Activated effector memory CD4-positive, alpha-beta T cell treated with anti-CD3 and anti-CD28 coated beads, Interleukin-2, amount 50 U/mL, for 16 hours (primary cell): ENCODE data around the gene MDK.

ENCODE experiments used
- DNase-seq: peaks from one replicate; pipeline ENCODE4 v3.0.0-alpha.2; 2020

The MDK gene

GRCh38 chr11:46383974-46384701 is 2.7 kb downstream of the MDK start:
- no peak for DNase-seq

DNA sequence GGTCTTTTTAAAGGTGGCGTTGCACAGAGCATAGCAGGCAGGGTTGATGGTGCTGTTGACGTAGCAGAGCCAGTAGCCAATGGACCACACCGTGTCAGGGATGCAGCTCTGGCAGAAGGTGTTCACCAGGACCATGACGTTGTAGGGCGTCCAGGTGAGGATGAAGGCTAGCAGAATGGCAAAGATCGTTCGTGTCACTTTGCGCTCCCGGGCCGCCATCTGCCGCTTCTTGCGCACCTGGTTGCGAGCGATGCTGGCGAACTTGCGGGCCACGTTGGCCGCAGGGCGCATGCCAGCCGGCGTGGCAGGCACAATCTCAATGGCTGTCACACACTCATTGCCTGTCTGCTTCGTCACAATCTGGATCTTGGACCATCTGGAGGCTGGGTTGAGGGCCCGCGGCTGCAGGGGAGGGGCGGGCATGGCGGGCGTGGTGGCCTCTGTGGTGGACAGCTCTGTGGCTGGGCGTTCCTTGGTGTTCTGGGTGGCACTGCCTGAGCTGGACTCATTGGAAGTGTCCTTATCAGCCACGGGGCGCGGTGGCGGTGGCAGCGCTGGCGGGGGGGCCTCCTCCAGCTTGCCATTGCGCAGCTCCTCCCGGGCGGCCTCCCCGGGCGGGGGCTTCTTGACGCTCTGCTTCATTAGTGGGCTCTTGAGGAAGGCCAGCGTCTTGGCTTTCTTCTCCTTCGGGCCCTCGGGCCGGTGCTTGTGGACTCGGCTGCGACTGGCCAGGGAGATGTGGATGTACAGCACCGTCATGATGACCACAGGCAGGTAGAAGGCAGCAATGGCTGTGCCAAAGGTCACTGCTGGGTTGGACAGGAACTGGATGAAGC is 3.9 kb downstream of the MDK start:
- DNase-seq, result no peak

DNA sequence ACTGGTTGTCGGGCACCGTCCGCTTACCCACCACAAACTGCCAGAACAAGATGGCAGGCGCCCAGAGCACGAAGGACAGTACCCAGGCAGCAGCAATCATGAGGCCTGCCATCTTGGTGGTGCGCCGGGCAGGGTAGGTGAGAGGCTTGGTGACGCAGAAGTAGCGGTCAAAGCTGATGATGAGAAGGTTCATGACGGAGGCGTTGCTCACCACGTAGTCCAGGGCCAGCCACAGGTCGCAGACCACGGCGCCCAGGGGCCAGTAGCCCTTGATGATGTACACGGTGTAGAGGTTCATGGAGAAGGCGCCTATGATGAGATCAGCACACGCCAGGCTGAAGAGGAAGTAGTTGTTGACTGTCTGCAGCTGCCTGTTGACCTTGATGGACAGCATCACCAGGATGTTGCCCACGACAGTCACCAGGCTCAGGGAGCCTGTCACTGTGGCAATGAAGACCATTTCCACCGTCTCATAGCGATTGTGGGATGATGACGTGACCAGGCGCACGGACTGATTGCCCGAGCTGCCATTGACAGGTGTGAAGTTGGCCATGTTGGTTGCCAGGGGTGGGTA is 4.6 kb downstream of the MDK start:
- DNase-seq, result no peak

DNA sequence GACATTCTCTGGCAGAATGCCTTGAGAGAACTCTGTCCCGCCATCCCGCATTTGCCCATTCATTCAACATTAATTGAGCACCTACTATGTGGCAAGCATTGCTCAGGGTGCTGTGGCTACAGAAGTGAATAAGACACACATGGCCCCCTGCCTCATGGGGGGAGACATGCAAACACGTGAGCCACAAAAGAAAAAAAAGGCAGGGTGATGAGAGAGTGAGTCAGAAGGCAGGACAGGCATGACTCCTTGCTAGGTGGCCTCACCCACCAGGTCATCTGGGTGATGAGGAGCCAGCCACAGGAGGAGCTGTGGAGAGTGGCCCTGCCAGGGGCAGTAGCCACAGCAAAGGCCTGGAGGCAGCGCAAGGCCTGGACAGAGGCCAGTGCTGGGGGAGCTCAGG is 5.2 kb downstream of the MDK start:
- no peak for DNase-seq

DNA sequence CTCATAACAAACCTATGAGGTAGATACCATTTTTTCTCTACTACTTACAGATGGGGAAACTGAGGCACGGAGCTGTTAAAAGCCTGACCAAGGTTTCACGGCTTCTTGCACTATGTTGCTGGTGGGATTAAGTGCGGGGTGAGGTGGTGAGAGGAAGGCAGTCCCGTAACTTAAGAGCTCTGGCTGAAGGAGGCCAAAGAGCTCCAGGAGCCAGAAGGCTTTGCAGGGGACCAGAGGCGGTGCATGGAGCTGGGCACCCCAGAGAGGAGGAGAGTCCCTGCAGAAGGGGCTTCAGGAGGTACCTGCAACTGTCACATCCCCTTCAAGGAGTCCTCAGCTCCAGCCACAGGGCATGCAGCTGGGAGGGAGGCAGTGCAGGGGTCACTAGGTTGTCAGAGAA is 6.0 kb downstream of the MDK start:
- DNase-seq, result no peak

DNA sequence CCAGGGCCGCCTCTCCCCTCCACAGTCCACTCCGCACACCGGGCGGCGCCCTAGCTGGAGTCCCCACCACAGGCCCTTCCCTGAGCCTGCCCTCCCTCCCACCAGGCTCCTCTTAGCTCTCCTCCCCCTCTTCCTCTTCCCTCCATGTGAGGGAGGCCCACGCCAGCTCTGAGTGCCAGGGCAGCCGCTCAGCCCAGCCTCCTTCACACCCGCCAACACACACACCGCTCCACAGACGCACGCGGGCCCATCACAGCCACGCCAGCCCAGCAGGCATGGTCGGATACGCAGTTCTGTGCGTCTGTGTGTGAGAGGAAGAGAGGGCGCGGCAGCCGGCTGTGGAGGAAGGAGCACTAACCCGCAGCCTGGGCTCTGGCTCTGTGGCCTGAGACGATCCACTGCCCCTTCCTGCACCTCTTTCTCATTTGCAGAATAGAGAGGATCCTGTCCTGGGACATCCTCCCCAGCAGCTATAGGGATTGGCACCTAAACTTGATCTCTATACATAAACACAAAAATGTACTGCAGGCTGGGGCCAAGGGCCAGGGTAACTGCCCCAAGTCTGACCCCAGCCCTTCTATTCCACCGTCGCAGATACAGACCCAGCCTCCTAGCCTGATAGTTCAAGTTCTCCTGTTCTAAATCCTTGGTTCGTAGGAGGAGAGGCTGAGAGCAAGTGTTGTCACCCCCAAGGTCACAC is 6.6 kb downstream of the MDK start:
- no peak for DNase-seq

DNA sequence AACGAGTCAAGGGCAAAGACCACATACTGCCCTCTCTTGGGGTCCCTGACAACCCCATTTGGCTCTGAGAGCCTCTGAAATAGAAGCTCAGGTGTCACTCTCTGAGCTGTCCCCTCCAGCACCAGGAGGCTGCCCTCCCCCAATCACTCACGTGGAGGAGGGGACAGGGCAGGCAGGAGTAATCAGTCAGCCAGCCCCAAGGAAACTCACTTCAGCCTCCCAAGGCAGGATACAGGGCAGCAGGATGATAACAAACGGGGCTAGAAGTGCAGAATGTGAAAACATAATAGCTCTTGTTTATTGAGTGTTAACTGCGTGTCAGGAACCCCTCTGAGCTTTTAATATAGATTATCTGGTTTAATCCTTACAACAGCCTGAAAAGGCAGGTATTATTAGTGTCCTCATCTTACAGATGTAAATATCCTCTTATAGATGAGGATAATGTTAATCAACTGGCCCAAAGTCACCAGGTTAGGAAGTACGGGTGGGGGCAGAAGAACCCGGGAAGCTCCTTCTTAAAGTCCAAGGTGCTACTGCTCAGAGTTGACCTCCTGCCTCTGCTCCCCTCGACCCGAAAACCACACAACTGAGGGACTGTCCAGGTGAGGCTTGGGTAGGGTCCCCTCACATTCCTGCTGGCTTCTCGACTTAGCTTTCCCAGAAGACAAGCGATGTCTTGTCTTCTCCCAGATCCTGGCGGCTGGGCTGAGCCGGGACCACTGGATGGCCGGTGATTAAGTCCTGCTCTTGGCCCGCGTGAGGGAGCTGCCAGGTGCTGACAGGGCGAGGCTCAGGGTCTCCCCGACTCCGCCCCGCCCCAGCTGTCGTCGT is 7.4 kb downstream of the MDK start:
- no peak for DNase-seq

DNA sequence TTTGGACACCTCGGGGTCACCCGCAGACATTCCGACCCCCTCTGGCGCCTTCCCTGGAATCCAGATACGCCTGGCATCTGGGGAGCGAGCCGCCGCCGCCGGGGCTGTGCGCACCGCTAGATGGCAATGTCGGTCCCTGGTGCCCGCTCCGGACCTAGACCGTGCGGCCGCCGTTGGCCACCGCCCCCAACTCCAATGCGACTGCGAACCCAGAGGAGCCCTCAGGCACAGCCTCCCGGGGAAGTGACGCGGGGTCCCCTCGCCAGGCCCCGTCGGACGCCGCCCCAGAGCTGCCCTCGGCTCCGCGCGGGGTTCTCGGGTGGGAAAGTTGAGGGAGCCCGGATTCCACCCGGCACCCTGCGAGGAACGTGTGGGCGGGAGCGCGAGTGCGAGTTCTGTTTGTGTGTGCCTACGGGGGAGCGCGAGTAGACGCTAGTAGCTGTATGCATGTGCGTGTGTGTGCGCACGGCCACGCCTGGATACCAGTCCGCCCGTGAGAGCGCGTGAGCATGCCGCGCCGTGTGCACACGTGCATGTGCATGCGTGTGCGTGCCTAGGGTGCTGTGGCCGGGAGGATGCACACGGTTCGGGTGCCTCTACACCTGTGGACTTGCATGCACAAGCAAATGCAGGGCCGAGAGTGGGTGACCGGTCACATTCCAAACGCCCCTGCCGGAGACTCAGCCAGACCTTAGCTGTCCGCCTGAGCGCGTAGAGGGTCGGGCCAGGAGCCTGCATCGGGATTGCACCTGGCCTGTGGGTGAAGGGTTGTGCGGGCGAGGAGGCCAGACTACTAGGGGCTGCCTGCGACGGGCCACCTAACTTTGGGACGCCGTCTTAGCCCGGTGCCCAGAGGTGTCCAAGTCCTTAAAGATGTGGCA is 8.2 kb downstream of the MDK start:
- peak; percentile 79 for DNase-seq

DNA sequence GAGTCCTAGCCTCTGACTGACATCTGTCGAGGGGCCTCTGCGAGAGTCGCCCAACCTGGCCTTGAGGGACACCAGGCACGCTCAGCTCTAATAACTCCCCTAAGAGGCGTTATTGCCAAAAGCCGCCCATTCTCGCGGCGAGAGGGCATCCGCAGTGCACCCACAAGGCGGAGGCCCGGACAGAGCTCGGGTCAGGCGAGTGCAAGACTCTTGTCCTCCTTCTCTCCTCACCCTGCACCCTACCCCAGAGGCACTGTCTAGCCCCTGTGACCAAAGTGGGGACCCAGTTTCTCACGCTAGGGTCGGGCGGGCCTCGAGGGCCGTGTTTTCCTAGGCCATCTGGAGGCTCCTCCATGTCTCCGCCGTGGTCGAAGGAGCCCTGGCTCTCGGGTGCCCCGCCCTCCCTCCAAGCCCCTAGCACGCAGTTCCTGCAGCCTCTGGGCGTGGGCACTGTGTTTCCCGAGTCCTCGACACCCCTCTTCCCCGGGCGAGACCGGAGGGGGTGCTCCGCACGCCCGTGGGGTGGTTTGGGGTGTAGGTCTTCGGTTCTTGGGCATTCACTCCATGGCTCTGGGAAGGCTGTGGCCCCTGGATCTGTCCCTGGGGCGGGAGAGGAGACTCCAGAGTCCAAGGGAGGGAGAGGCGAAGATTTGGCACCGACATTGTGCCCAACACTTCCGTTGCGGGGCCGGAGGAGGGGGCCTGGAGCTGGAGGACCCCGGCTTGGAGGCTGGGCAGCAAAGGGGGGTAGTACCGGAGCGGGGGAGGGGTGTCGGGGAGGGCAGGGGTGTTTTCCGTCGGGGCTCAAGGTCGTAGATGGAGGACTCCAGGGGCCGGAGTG is 9.1 kb downstream of the MDK start:
- no peak for DNase-seq

DNA sequence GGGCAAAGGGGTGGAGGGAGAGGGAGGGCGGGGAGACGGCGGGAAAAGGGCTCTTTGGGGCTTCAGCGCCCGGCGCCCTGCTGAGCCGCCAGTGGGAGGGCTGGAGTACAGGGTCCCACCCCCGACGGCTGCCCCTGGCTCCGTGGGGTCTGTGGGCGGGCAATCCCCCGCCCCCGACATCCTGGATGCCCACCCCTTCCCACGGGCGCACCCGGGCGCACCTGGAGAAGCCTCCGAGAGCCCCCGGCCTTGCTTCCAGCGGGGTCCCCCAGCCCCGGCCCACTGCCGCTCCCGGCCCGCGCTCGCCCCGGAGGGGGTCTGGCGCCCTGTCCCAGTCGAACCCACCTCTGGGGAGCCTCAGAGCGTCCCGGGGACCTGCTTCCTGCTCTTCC is 9.7 kb downstream of the MDK start:
- DNase-seq, result no peak

DNA sequence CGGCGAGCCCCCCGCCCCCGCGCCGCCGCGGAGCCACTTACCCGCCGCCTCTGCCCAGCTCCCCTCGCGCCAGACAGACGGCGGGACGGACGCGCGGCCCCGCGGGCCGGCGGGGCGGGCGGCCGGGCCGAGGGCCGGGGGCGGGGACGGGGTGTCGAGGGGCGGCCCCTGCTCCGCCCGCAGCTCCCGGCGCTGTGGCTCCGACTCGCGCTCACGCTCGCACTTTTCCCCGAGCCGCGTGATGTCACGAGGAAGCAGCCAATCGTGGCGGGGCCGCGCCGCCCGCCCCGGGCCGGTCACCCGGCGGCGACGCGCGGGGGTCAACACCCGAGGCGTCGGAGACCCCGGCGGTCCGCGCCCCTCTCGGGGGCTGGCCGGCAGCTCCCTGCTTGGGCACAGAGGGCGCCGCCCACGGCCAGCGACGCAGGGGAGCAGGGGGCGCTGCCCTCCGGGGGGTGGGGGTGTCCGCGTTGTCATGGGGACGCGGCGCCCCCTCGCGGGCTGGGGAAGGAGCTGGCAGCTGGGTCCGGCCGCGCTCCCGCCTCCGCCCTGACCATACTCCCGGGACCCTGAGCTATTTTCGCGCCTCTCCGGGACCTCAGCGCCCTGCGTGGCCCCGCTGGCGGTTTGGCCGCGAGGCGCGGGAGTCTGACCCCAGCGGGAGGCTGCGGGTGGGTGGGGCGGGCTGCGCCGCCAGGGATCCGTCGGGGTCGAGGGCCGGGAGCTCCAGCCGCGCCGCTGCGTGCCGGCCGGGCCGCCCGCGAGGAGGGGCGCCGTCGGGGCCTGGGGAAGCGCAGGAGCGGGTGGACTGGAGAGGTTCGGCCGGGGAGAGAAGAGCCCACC is 10.3 kb downstream of the MDK start, which contains the start of gene CHRM4:
TSS of gene CHRM4 (minus strand) at position 199 of the 843 bp plus-strand sequence. CDS start 5,219 bp downstream, outside the sequence.
- no peak for DNase-seq

DNA sequence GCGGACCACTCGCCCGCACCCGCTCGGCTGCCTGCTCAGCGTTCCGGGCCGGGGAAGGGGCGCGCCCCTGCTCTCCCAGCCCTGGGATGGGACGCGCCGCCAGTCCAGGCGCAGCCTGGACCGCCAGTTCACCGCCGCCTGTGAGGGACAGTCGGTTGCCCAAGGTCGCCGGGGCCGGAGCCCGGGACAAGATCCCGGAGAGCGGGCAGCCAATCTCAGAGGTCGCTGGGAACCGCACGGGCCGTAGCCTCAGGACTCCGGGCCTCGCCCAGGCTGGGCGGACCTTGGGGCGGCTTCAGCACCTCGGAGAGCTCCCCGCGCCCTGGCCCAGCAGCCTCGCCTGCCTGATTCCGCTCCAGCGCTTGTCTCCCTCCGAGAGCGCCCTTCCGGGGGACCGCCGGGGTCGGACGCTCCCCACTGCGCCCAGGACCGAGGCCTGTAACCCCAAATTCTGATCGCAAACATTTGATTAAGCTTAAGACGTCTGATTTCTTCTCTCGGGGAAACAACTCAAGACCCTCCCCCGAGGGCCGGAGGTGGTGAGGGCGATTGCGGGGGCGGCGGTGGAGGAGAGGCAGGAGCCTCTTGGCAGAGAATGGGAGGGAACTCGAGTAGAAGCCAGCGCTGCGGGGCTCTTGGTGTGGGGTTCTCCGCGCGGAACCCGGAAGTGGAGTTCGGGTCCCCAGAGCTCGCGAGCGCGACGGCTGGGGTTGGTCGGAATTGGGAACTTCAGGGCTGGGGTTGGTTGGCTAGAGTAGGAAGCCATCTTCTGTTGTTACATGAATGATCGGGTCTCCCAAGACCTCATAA is 11.2 kb downstream of the MDK start:
- DNase-seq, result peak; percentile 92

- no peak for DNase-seq
Observed at GRCh38 chr11:46393231-46393616, 11.8 kb downstream of the MDK start.

- DNase-seq, result no peak
Observed at GRCh38 chr11:46393759-46394158, 12.3 kb downstream of the MDK start.

DNA sequence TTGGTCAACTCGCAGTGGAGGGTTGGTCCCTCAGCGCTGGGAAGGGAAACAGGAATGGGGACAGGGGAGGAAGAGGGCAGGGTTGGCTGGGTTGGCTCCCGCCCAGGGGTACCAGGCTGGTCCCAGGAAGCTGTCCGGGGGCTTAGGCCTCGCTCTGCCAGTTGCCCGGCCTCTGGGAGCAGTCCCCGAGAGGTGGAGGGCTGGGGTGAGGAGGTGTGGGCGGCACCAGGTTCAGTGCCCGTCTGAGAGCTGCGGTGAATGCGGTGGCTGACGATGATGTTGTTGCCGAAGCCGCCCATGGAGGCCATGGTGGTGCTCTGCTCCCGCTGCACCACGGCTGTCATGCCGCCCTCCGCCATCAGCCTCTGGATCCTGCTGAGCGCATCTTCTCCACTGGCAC is 16.1 kb downstream of the MDK start:
- no peak for DNase-seq

DNA sequence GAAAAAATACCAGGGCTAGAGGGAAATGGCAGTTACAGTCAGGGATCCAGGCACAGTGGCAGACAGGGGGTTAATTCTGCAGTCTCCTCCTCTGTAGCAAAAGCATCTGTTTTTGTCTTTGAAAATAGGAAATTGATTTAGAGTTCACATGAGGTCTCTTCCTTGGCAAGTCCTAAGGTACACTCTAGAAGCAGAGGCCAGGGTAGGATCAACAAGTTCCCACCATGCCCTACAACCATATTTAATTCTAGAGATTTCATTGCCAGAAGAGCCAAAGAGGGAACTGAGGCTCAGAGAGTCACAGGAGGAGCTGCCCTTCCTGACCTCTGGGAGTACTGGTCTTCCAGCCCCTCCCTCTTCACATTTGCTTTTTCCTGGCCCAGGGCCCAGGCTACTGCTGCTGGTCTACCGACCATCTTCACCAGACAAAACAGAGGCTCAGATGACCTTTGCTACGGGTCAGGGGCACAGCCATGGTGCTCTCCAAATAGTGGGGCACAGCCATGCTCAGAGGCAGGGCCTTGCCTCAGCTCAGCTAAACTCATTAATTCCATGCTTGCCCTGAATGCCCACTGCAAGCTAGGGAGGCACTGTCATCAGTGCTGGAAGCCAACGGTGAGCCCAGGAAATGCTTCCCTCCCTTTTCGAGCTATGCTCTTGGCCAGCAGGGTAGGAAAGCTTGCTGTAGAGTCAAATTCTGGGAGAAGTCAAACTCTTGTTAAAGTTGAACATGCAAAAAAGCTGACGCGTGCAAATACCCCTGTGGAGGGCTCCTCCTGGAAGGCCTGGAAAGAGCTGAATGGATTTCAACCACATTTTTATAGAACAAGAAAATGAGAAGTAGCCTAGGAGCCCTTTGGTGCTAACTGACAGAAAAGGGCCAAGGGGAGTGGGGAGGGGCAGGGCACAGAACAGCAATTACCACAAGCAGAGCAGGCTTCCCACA is 21.8 kb downstream of the MDK start:
- DNase-seq, result no peak

GRCh38 chr11:46404476-46405017 is 23.1 kb downstream of the MDK start:
- DNase-seq, result no peak
